Upper lobe of right lung (tissue), 1 donor: ENCODE measurements around the gene BMP5. TPM values are rescaled to one million over a fixed set of nuclear protein-coding genes. Genes with fewer than 3 reads are reported as not detected.

Source experiments
- ATAC-seq: fragments of 200-7000 bp; cut with Tn5 transposase; one replicate; pipeline ENCODE4 v1.9.1; 2020; ENCODE audit warnings: mild to moderate bottlenecking, moderate library complexity
- DNase-seq: peaks from one replicate; pipeline ENCODE4 v3.0.0-alpha.2; 2020
- H3K27ac ChIP-seq: fragments of 200-600 bp; one replicate; pipeline ENCODE4 v1.8.0; 2022
- H3K27me3 ChIP-seq: fragments of 200-600 bp; one replicate; pipeline ENCODE4 v1.8.0; 2022; ENCODE audit warnings: mild to moderate bottlenecking
- H3K36me3 ChIP-seq: fragments of 200-600 bp; one replicate; pipeline ENCODE4 v1.8.0; 2022
- H3K4me1 ChIP-seq: fragments of 200-600 bp; one replicate; pipeline ENCODE4 v1.8.0; 2022
- H3K4me3 ChIP-seq: fragments of 200-600 bp; one replicate; pipeline ENCODE4 v1.8.0; 2022; ENCODE audit warnings: mild to moderate bottlenecking
- H3K9me3 ChIP-seq: fragments of 200-600 bp; one replicate; pipeline ENCODE4 v1.8.0; 2022
- CTCF ChIP-seq: fragments of 200-600 bp; IDR thresholded peaks from one replicate; pipeline ENCODE4 v1.8.0; 2022; ENCODE audit warnings: antibody characterized with exemption
- intact Hi-C: fragments of 100-400 bp; cut with DNase I; formaldehyde crosslinking; loops from one replicate; pipeline ENCODE4 v1.11.0; 2022
- total RNA-seq: library from RNA; stranded (reverse); fragmentation: NEBNext Ultra II Directional; extraction: Animal tissue kit (Norgen Biotek cat#: 25700); gene quantifications from one replicate; pipeline ENCODE4 v1.2.1, GENCODE V29; 2021
- donor health status: DM: no; HTN: yes; CAD: no; lungs with severe emphysema.

The BMP5 gene
- total RNA-seq, 1 donor from 2014 or later, result 14.4 TPM

- no peaks in the 10 kb centered on the region for H3K9me3 ChIP-seq
- ATAC-seq, result no peak
- DNase-seq, result no peak
- intact Hi-C loops, result no loop called here
- H3K27me3 ChIP-seq, result no peaks in the 10 kb centered on the region
- H3K4me1 ChIP-seq, result peaks cover 5% of the 10 kb centered on the region
- H3K27ac ChIP-seq, result no peak overlapping the region
- no peak overlapping the region for H3K4me3 ChIP-seq
- TF ChIP-seq CTCF, result peak; percentile 41
- no peaks in the 10 kb centered on the region for H3K36me3 ChIP-seq
Observed at GRCh38 chr6:55886185-55886836, 10.9 kb upstream of the BMP5 start.

DNA sequence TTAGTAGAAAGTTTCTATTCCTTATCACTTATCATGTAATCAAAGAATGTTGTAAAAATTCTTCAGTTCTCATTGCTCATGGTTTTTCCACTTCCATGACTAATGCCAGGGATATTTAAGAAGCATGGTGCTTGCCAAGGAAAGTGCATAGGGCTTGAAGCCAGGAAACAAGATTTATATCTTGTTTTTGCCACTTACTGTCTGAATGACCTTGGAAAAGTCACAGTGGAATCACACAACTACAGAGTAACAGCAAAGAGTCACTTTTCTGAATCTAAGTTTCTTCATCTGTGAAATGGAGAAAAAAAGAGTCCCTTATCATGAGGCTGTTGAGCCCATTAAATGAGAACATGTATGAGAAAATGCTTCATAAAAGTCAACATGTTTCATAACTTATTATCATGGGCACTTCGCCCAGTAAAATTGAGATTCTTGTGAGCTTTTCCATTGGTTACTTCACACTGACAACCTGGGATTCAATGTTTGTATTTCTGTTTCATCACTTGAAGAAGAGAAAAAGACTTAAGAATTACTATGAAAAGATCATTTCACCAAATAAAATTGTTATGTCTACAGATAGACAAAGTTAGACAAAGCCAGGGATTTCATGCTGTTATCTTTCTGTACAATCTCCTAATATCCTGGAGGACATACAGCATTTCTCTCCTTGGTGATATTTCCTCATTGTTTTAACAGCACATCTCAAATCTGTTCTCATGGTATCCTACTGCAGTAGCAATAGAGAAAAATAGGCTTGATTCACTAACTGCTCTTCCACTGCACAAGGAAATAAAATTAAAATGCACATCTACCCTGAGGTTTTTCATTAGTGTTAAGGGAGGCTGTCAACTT lies 7.6 kb upstream of the BMP5 start:
- H3K9me3 ChIP-seq, result no peaks in the 10 kb centered on the region
- no peak overlapping the region for H3K4me3 ChIP-seq
- ATAC-seq (peak; percentile 43), DNase-seq (no peak)
- H3K4me1 ChIP-seq, result peaks cover 5% of the 10 kb centered on the region
- TF ChIP-seq CTCF, result no peak
- intact Hi-C loops, result no loop called here
- H3K36me3 ChIP-seq, result no peaks in the 10 kb centered on the region
- peak overlapping the region; percentile 15 for H3K27ac ChIP-seq
- no peaks in the 10 kb centered on the region for H3K27me3 ChIP-seq

- no peaks in the 10 kb centered on the region for H3K9me3 ChIP-seq
- no peak for TF ChIP-seq CTCF
- ATAC-seq, result no peak
- H3K36me3 ChIP-seq, result no peaks in the 10 kb centered on the region
- H3K4me1 ChIP-seq, result no peaks in the 10 kb centered on the region
- no peak for DNase-seq
- no peak overlapping the region for H3K27ac ChIP-seq
- intact Hi-C loops, result no loop called here
- no peak overlapping the region for H3K4me3 ChIP-seq
- H3K27me3 ChIP-seq, result no peaks in the 10 kb centered on the region
Observed at GRCh38 chr6:55877283-55877682, 1.9 kb upstream of the BMP5 start.

- DNase-seq, result no peak
- Histone ChIP-seq H3K4me3 (peak overlapping the region; percentile 32), H3K4me1 (no peaks in the 10 kb centered on the region), H3K27me3 (no peaks in the 10 kb centered on the region), H3K9me3 (no peaks in the 10 kb centered on the region), H3K36me3 (no peaks in the 10 kb centered on the region), H3K27ac (peak overlapping the region; percentile 37)
- no peak for ATAC-seq
- no peak for TF ChIP-seq CTCF
- intact Hi-C loops, result no loop called here
Observed at GRCh38 chr6:55874316-55874715, 1.1 kb downstream of the BMP5 start.

GRCh38 chr6:55872866-55873265 lies 2.5 kb downstream of the BMP5 start:
- no peak overlapping the region for H3K27ac ChIP-seq
- ATAC-seq, result no peak
- H3K9me3 ChIP-seq, result no peaks in the 10 kb centered on the region
- TF ChIP-seq CTCF, result no peak
- H3K36me3 ChIP-seq, result no peaks in the 10 kb centered on the region
- H3K27me3 ChIP-seq, result no peaks in the 10 kb centered on the region
- no peaks in the 10 kb centered on the region for H3K4me1 ChIP-seq
- intact Hi-C loops, result no loop called here
- DNase-seq, result no peak
- peak overlapping the region; percentile 32 for H3K4me3 ChIP-seq
